Caco-2 (cell line): ENCODE results near the gene IFITM2. TPM values are rescaled to one million over a fixed set of nuclear protein-coding genes. Genes with fewer than 3 reads are reported as not detected.

Experiments
- BruUV-seq: library from RNA; stranded (reverse); fragments of 400-500 nt; replicated peaks from 2 replicates; lab custom pipeline; 2021; lab: Mats Ljungman, UMichigan
- CTCF ChIA-PET: fragments of 300-600 bp; sonication (Branson Sonifier 250); formaldehyde crosslinking; loops from one replicate; lab custom pipeline; 2022; ENCODE audit warnings: antibody characterized with exemption; lab: Charles Lee
- POLR2A ChIA-PET: fragments of 300-600 bp; sonication (Branson Sonifier 250); formaldehyde crosslinking; loops from one replicate; lab custom pipeline; 2022; ENCODE audit warnings: antibody characterized with exemption; lab: Charles Lee
- DNase-seq, 2 experiments: peaks; one replicate each; pipeline versions ENCODE4 v3.0.0 to v3.0.0-alpha.2; 2020 to 2022
- H3K27me3 ChIP-seq: replicated peaks from 2 replicates; pipeline ENCODE4 v1.6.0; 2011; ENCODE audit warnings: low read length; ENCODE audit not compliant: control insufficient read depth, insufficient read depth
- H3K36me3 ChIP-seq: 2 replicates; pipeline ENCODE4 v1.5.1; 2011; ENCODE audit warnings: low read length; ENCODE audit not compliant: control insufficient read depth, insufficient read depth
- H3K4me1 ChIP-seq: fragments of 250-450 bp; sonication (Bioruptor Pico); 2 replicates; pipeline ENCODE4 v1.5.1; 2020; ENCODE audit warnings: mild to moderate bottlenecking
- H3K4me3 ChIP-seq: 2 replicates; pipeline ENCODE4 v1.5.1; 2011; ENCODE audit warnings: low read depth, mild to moderate bottlenecking, control low read depth, low read length
- H3K9me3 ChIP-seq: fragments of 250-450 bp; sonication (Bioruptor Pico); 2 replicates; pipeline ENCODE4 v1.5.1; 2020; ENCODE audit warnings: mild to moderate bottlenecking, moderate library complexity
- H3K27ac Mint-ChIP-seq: one replicate; pipeline ENCODE4 v1.8.0; 2022; ENCODE audit warnings: mixed read lengths; ENCODE audit not compliant: unreplicated experiment
- H3K27me3 Mint-ChIP-seq: one replicate; pipeline ENCODE4 v1.8.0; 2022; ENCODE audit warnings: mixed read lengths; ENCODE audit not compliant: insufficient read depth, unreplicated experiment
- H3K36me3 Mint-ChIP-seq: one replicate; pipeline ENCODE4 v1.8.0; 2022; ENCODE audit warnings: mild to moderate bottlenecking, mixed read lengths; ENCODE audit not compliant: insufficient read depth, unreplicated experiment
- H3K4me1 Mint-ChIP-seq: one replicate; pipeline ENCODE4 v1.8.0; 2022; ENCODE audit warnings: low read depth, mixed read lengths; ENCODE audit not compliant: unreplicated experiment
- H3K4me3 Mint-ChIP-seq: one replicate; pipeline ENCODE4 v1.8.0; 2022; ENCODE audit warnings: mild to moderate bottlenecking, moderate library complexity, mixed read lengths; ENCODE audit not compliant: unreplicated experiment
- H3K9me3 Mint-ChIP-seq: one replicate; pipeline ENCODE4 v1.8.0; 2022; ENCODE audit warnings: mixed read lengths; ENCODE audit not compliant: unreplicated experiment
- intact Hi-C: fragments of 100-400 bp; cut with micrococcal nuclease; formaldehyde crosslinking; loops from one replicate; pipeline ENCODE4 v1.10.0; 2022; ENCODE audit not compliant: unreplicated experiment
- total RNA-seq: library from RNA; stranded (reverse); gene quantifications from 2 replicates; pipeline ENCODE4 v1.2.3, GENCODE V29; 2022
- TF ChIP-seq, protein P1 (sequence below), 2 experiments: fragments of 200-600 bp in 1 of 2; IDR thresholded peaks; 1 replicate in 1 of 2; 2 replicates in 1 of 2; pipeline versions ENCODE4 v1.5.1 to v1.8.0; 2011 to 2022; ENCODE audit warnings: antibody characterized with exemption in 1 of 2, control low read depth in 1 of 2, inconsistent platforms in 1 of 2, low read depth in 1 of 2, low read length in 1 of 2, mild to moderate bottlenecking in 1 of 2, moderate library complexity in 1 of 2; ENCODE audit not compliant: insufficient read depth in 1 of 2, severe bottlenecking in 1 of 2, unreplicated experiment in 1 of 2

IFITM2 gene
- total RNA-seq, 1 experiment from 2014 or later: 7.3 TPM

DNA sequence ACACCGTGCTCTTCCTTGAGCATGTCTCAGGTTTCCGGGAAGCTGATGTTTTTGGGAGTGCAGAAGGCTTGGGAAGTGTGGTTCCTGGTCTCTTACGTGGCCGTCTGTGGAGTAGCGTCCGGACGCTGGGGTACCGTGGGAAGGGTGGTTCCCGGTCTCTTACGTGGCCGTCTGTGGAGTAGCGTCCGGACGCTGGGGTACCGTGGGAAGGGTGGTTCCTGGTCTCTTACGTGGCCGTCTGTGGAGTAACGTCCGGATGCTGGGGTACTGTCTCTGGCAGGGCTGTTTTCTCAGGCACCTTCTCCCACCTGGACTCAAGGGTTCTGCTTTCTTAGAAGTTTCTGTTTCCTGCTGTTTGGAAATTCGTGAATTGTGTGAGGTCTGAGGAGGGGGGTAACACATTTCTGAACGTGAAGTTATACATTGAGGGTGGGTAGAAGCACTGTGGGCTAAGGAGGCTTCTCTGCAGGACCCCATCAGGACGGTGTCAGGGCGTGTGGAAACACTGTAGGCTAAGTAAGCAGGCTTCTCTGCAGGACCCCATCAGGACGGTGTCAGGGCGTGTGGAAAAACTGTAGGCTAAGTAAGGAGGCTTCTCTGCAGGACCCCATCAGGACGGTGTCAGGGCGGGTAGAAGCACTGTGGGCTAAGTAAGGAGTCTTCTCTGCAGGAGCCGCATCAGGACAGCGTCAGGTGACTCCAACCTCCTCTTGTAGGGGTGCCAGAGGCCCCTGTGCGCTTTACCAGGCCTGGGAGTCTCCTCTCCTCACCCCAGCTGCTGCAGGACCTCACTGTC lies 18.4 kb downstream of the IFITM2 start:
- ChIA-PET POLR2A (no interaction called here), CTCF (no interaction called here)
- no peaks in the 10 kb centered on the region for H3K27me3 ChIP-seq
- Mint-ChIP-seq H3K27me3 (no peaks in the 10 kb centered on the region), H3K4me1 (peaks cover 10% of the 10 kb centered on the region), H3K9me3 (no peaks in the 10 kb centered on the region), H3K27ac (no peak overlapping the region), H3K36me3 (peaks cover 14% of the 10 kb centered on the region), H3K4me3 (no peak overlapping the region)
- H3K4me3 ChIP-seq: no peak overlapping the region
- TF ChIP-seq, protein P1, sequence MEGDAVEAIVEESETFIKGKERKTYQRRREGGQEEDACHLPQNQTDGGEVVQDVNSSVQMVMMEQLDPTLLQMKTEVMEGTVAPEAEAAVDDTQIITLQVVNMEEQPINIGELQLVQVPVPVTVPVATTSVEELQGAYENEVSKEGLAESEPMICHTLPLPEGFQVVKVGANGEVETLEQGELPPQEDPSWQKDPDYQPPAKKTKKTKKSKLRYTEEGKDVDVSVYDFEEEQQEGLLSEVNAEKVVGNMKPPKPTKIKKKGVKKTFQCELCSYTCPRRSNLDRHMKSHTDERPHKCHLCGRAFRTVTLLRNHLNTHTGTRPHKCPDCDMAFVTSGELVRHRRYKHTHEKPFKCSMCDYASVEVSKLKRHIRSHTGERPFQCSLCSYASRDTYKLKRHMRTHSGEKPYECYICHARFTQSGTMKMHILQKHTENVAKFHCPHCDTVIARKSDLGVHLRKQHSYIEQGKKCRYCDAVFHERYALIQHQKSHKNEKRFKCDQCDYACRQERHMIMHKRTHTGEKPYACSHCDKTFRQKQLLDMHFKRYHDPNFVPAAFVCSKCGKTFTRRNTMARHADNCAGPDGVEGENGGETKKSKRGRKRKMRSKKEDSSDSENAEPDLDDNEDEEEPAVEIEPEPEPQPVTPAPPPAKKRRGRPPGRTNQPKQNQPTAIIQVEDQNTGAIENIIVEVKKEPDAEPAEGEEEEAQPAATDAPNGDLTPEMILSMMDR (IDR thresholded peaks at IDR 0.05; ENCODE audit: insufficient read depth in 1 of 2, low read depth in 1 of 2, low read length in 1 of 2, severe bottlenecking in 1 of 2, unreplicated experiment in 1 of 2): no peak
- intact Hi-C loops: no loop called here
- H3K36me3 ChIP-seq: no peaks in the 10 kb centered on the region
- H3K9me3 ChIP-seq: no peaks in the 10 kb centered on the region
- peaks cover 15% of the 10 kb centered on the region; the same call in 1 of the 2 replicates for H3K4me1 ChIP-seq
- DNase-seq: no peak
- BruUV-seq: no TSS peak

DNA sequence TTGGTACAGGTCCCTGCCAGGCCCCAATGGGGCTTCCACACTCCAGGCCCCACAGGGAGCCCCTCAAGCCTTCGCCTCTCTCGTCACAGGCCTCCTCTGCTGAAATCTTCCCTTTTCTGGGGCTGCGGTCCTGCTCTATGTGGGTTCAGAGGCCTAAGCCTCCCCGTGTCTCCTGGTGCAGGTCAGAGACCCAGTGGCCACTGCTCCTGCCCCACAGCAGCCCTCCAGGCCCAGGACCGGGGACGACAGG lies 18.9 kb downstream of the IFITM2 start:
- Mint-ChIP-seq H3K4me1 (peaks cover 10% of the 10 kb centered on the region), H3K9me3 (no peaks in the 10 kb centered on the region), H3K4me3 (no peak overlapping the region), H3K27ac (no peak overlapping the region), H3K36me3 (peaks cover 14% of the 10 kb centered on the region), H3K27me3 (no peaks in the 10 kb centered on the region)
- Histone ChIP-seq H3K9me3 (peaks cover 2% of the 10 kb centered on the region; the same call in 1 of the 2 replicates), H3K27me3 (no peaks in the 10 kb centered on the region), H3K36me3 (no peaks in the 10 kb centered on the region), H3K4me3 (no peak overlapping the region), H3K4me1 (peaks cover 15% of the 10 kb centered on the region; the same call in 1 of the 2 replicates)
- ChIA-PET CTCF (no interaction called here), POLR2A (no interaction called here)
- TF ChIP-seq, protein P1 (IDR thresholded peaks at IDR 0.05; ENCODE audit: insufficient read depth in 1 of 2, low read depth in 1 of 2, low read length in 1 of 2, severe bottlenecking in 1 of 2, unreplicated experiment in 1 of 2): no peak
- BruUV-seq: no TSS peak
- DNase-seq: no peak
- intact Hi-C loops: no loop called here

DNA sequence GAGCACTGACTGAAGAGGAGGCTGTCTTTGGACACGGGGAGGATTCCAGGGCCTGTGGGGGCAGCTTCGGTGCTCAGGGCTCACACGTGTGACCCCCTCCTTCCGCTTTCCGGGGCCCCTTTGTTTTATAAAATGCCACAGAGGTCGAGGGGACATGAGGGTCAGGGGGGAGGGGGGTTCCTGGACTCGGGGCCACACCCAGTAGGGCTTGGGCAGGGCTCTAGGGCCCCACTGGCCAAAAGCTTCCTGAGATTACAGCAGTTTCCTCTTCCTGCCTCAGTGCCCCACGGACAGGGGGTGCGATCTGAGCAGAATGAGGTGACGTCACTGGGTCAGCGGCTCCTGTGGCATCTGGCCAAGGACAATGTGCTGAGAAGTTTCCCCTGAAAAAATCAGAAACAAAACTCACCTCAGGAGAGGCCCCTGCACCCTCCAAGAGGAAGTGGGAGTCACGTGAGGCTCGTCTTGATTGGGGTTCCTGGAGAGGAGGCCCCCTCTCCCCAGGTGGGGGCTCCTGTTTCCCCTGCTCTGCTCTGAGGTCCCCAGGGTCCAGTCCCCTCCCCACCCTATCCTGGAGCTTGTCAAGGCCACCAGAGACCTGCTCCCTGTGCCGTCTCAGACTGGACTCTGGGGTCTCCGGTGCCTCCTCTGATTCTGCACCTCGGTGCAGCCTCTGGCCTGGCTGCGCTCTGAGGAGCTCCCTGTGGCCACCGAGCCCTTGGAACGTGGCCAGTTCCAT lies 19.4 kb downstream of the IFITM2 start:
- H3K27me3 ChIP-seq: no peaks in the 10 kb centered on the region
- CTCF ChIA-PET: no interaction called here
- Mint-ChIP-seq H3K4me1 (peaks cover 10% of the 10 kb centered on the region), H3K27me3 (no peaks in the 10 kb centered on the region), H3K4me3 (no peak overlapping the region), H3K27ac (no peak overlapping the region), H3K9me3 (no peaks in the 10 kb centered on the region), H3K36me3 (peaks cover 14% of the 10 kb centered on the region)
- peaks cover 5% of the 10 kb centered on the region; the same call in 1 of the 2 replicates for H3K9me3 ChIP-seq
- H3K4me3 ChIP-seq: no peak overlapping the region
- no TSS peak for BruUV-seq
- TF ChIP-seq, protein P1 (IDR thresholded peaks at IDR 0.05; ENCODE audit: insufficient read depth in 1 of 2, low read depth in 1 of 2, low read length in 1 of 2, severe bottlenecking in 1 of 2, unreplicated experiment in 1 of 2): no peak
- no peaks in the 10 kb centered on the region for H3K36me3 ChIP-seq
- no peak for DNase-seq
- H3K4me1 ChIP-seq: peaks cover 15% of the 10 kb centered on the region; the same call in 1 of the 2 replicates
- POLR2A ChIA-PET: no interaction called here
- intact Hi-C loops: no loop called here
